NCI-H2029 (cell line): Measurements from ENCODE around the gene SENP3.
A peak's percentile ranks its signal among the peaks of the same experiment; 100 is the strongest.

ENCODE experiments used
- DNase-seq: peaks from one replicate; lab custom pipeline; 2025; lab: John Stamatoyannopoulos, UW

SENP3 gene

GRCh38 chr17:7561589-7562207 lies at the start of gene SENP3:
Gene SENP3 (plus strand): TSS chr17:7561919. CDS start chr17:7563077, 1,158 bp downstream.
- DNase-seq, result peak; percentile 57

GRCh38 chr17:7512105-7512504 lies 49.6 kb upstream of the SENP3 start:
- no peak for DNase-seq

DNA sequence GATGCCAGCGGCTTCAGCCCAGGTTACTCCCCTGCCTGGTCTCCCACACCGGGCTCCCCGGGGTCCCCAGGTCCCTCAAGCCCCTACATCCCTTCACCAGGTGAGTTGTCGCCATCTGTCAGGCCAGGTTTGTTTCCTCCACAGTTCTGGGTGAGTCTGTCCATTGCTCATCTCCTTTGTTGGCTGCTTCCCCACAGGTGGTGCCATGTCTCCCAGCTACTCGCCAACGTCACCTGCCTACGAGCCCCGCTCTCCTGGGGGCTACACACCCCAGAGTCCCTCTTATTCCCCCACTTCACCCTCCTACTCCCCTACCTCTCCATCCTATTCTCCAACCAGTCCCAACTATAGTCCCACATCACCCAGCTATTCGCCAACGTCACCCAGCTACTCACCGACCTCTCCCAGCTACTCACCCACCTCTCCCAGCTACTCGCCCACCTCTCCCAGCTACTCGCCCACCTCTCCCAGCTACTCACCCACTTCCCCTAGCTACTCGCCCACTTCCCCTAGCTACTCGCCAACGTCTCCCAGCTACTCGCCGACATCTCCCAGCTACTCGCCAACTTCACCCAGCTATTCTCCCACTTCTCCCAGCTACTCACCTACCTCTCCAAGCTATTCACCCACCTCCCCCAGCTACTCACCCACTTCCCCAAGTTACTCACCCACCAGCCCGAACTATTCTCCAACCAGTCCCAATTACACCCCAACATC lies 48.7 kb upstream of the SENP3 start:
- no peak for DNase-seq

GRCh38 chr17:7513850-7514419 lies 47.8 kb upstream of the SENP3 start:
- no peak for DNase-seq

- no peak for DNase-seq
Observed at GRCh38 chr17:7515911-7516610, 45.7 kb upstream of the SENP3 start.

DNA sequence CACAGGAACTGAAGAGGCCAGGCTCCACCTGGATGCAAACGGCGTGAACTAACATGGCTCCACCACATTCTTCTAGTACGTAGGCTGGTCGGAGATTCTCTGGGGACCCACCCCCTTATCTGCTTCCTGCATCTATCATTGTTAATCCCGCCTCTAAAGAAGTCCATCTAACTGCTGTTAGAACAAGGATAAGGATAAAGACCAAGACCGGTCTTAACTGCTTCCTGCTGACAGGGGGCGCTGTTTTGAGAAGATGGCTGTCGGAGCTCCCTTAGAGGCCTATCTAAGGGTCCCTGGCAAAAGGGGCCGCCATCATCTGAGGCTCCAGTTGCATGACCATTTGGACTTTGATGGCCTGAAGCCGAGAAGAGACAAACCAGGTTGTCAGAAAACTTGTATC lies 38.7 kb upstream of the SENP3 start:
- DNase-seq, result no peak

DNA sequence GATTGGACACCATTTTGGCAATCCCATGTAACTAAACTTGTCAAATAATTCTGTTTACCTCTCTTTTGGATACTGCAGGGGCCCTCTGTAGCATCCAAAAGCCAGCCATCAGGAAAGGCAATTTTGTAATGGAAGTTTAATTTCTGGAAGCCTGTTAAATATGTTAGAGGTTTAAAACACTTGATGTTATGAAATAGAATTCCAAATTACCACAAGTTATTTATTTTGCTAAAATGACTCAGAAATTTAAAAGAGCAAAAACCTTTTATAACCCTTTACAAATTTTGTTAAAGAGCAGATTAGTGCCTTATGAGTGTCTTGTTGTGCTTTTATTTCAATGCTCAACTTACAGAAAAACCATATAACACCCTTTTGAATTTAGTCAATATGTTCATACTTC lies 32.9 kb upstream of the SENP3 start:
- DNase-seq, result no peak

- DNase-seq, result no peak
Observed at GRCh38 chr17:7530023-7530900, 31.5 kb upstream of the SENP3 start.

GRCh38 chr17:7538050-7538449 lies 23.7 kb upstream of the SENP3 start:
- no peak for DNase-seq

DNA sequence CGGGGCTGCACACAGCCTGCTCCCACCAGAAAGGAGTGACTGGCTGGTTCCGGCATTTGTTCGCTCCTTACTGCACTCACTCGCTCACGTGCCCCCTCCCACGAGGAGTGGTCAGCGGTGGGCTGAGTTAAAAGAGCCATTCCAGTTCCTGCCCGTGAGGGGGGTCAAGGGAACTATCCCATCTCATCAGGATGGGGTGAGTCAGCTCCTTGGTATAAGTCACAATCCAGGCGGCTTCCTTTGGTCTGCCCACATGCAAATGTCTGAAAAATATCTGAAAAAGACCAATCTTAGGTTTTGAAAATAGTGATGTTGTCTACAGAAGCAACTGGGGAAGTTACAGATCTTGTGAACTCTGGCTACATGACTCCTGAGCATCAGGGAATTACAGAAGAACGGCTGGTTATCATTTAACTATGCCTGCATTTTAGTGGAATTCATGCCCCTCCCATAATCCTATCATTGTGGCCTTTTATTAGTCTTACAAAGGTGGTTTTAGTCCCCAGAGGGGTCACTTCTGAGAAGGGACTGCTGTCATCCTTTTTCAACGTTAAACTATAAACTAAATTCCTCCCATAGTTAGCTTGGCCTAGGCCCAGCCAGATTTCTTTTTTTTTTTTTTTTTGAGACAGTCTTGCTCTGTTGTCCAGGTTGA lies 22.7 kb upstream of the SENP3 start:
- DNase-seq, result no peak

- no peak for DNase-seq
Observed at GRCh38 chr17:7541074-7541621, 20.6 kb upstream of the SENP3 start.

DNA sequence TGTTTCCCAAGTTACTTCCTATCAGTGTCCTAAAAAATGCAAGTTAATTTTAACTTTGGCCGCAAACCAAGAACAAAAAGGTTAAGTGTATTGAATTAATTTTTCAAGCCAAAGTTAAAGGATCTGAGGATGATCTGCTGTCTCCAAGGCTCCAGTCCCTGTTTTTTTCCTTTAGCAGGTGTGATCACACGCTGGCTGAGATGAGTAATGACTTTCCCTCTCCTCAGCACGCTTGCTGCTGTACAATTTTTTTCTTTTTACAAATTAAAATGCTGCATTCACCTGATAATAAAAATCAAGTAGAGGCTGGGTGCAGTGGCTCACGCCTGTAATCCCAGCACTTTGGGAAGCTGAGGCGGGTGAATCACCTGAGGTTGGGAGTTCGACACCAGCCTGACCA lies 16.8 kb upstream of the SENP3 start:
- DNase-seq, result no peak

DNA sequence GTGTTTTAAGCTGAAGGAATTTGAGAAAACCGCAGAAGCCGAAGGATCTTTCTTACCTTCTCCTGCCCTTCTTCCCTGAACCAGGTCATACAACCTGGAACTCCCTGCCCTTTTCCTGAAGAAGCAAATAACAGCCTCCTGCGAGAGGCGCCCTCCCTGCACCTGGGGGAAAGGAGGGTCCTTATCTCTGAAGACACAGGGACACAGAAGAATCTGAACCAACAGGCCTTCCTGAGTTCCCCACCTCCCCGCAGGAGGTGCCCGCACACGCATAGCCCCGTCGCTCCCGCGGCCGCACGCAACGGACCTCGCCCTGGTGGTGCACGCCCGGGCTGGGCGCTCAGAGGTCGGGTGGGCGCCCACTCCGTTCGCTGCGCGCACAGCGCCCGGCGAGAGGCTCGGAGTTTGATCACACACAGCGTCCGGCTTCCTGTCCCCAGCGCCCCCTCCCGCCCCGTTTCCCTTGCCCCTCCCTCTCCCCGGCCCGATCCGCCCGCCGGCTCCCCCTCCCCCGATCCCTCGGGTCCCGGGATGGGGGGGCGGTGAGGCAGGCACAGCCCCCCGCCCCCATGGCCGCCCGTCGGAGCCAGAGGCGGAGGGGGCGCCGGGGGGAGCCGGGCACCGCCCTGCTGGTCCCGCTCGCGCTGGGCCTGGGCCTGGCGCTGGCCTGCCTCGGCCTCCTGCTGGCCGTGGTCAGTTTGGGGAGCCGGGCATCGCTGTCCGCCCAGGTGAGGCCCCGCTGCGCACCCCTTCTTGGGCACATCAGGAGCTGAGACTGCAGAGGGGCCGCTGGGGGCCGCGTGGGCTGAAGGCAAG lies 12.9 kb upstream of the SENP3 start, which contains the start of gene TNFSF12:
Gene TNFSF12 (plus strand): TSS at position 474 of the 816 bp plus-strand sequence. CDS start 96 bp downstream, at position 570.
- DNase-seq, result no peak

DNA sequence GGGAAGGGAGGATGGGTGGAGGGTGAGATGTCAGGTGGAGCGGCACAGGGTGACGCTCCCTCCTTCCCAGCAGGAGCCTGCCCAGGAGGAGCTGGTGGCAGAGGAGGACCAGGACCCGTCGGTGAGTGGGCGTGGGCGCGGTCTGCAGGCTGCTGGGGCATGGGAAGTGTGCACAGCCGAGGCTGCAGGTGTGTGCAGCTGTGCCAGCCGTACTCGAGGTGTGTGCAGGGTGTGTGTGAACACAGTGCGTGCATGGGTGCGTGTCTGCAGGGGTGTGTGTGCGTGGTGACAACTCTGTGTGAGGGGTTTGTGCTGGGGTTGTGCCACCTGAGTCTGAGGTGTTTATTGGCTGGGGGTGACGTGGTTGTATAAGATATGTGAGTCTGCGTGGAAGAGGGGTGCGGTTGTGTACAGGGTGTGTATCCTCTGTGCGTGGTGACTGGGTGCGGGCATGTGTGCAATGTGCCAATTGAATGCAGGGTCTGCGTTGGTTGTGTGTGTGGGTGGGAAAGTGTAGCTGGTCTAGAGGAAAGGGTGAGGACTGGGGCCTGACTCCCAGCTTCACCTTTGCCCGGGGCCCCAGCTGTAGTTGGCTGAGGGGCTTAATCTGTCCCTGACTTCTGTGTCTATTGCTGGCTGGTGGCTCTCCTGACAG lies 12.2 kb upstream of the SENP3 start:
- DNase-seq, result no peak

- no peak for DNase-seq
Observed at GRCh38 chr17:7550344-7550743, 11.4 kb upstream of the SENP3 start.

DNA sequence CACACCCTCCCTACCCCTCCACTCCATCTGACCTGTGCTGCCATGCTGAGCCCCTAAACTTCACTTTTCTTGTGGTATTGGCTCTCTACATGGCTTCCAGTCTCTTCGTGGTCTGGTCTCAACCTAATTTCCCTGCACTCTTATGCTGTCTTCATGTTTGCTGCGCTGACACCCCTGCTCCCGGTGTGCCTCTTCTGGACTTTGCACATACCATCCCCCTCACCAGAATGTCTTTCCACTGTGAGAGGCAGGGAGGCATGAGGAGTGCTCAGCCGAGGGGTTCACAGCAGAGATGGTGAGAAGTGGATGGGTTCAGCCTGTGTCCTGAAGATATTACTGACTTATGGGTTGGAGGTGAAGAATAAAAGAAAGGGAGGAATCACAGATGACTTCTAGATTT lies 10.3 kb upstream of the SENP3 start:
- no peak for DNase-seq

- DNase-seq, result no peak
Observed at GRCh38 chr17:7552621-7553051, 9.1 kb upstream of the SENP3 start.

- no peak for DNase-seq
Observed at GRCh38 chr17:7553356-7553755, 8.4 kb upstream of the SENP3 start.

DNA sequence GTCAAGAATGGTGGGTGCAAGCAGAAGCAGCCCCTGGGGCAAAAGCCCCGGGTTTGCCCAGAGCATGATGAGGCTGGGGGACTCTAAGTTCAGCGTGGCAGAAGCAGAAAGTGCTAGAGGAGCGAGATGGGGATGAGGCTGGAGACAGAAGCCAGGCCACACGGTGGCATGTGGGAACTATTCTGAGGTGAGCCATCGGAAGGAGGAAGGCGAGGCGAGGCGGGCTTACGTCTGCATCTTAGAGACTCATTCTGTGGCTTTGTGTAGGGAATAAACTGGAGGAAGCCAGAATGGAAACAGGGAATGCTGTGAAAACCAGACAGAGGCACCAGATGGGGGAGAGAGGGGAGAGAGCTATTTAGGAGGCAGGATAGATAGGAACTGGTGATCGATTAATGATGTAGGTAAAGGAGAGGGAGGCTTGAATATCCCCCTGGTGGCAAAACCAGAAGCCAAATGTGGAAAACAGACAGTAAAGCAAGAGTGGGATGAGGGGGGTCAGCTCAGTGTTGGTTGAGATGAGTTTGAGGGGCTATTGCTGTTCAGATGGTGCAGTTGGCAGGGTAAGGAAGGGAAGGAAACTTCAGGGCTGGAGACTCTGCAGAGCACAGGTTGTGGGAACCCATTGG lies 6.3 kb upstream of the SENP3 start:
- DNase-seq, result no peak
